NCI-H446 (cell line): ENCODE measurements around the gene LRFN4.
"Not testable (repeated sequence)": the region's sequence is repeated elsewhere in the genome, so short reads cannot be mapped to it uniquely, and the experiment has no call there.

Source experiments
- DNase-seq, 2 experiments: peaks; one replicate each; lab custom pipeline; 2025; lab: John Stamatoyannopoulos, UW

The LRFN4 gene

DNA sequence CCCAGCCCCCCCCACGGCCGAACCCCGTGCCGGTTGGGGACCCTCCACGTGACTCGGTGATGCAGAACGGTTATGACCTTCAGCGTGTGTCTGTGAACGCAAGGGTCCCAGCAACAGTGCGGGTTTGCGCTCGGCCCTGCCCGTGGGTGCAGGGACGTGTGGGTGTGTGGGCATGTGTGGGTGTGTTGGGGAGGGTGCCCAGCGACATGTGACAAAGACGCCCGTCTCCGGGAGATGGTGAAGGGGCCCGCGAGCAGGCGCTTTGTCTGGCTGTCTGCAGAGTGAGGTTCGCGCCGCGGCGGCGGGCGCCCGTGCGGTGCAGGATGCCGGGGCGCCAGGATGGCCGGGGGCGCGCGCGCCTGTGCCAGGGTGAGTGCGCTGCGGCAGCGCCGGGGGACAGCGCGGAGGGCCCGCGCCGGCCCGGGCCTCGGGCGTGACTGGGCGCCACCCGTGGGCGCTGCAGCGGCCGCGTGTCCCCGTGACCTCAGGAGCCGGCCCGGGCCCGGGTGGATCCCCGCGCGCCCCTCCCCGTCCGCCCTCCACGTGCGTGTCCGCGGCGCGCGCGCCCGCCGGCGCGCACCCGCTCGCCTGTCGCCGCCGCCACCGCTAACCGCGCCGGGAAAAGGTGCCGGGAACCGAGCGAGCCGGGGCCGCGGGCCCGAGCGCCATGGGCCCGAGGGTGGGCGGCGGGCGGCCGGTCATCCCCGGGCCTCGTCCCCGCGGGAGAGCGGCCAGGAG lies at the start of gene LRFN4:
Gene LRFN4 (plus strand): TSS at position 569 of the 738 bp plus-strand sequence. CDS start 681 bp downstream, outside the sequence.
- peak in 1 of 2 experiments; percentile 69 for DNase-seq

GRCh38 chr11:66809592-66809991 lies 47.3 kb upstream of the LRFN4 start:
- DNase-seq = no peak

DNA sequence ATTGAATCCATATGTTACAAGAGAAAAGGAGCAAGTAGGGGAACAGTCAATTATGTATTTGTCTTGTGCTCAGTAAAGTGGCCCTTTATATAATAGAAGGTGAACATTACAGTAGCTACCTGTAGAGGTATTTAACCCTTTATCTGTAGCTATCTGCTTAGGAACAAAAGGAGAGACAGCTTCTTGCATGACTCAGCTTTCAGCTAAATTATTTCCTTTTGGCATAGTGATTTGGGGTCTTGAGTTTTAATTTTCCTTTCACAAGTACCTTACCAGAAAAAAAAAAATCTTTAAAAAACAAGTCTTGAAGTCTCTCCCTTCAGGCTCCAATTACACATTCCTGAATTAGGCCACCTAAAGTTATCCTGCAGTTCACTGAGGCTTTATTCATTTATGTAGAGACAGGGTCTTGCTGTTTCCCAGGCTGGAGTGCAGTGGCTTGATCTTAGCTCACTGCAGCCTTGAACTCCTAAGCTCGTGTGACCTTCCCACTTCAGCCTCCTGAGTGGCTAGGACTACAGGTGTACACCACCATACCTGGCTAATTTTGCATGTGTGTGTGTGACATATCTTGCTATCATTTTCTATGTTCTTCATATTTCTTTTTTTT lies 46.2 kb upstream of the LRFN4 start:
- no peak for DNase-seq

GRCh38 chr11:66814678-66815077 lies 42.2 kb upstream of the LRFN4 start:
- no peak for DNase-seq

GRCh38 chr11:66815646-66816045 lies 41.2 kb upstream of the LRFN4 start:
- no peak for DNase-seq

DNA sequence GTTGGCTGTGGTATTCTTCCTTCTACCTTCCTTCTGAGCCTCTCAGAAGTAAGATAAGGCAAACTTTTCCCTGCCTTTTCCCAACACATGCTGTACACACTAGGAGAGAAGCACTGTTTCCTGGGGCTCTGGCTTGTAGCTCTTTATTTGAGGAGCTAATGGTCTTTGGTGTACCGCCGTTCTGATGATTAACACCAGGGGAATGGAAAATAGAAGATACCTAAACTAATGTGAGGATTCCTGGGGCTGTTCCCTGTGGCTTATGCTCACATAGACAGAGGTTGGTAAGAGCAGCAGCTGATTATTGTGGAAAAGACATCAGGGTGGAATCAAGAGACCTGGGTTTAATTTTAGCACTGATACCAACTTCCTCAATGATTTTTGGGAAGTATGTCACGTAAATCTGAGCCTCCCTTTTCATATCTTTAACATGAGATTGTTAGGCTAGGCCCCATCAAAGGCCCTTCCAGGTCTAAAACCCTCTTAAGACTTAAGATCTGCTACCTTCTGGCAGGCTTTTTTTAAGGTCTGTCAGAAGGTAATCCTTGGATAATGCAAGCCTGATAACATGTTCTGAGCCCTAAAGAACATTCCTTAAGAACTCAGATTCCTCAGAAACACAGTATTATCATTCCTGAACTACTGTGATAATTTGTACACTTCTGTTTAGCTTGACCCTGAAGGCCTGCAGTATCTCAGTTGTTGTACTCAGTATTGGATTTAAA lies 38.5 kb upstream of the LRFN4 start:
- no peak for DNase-seq

DNA sequence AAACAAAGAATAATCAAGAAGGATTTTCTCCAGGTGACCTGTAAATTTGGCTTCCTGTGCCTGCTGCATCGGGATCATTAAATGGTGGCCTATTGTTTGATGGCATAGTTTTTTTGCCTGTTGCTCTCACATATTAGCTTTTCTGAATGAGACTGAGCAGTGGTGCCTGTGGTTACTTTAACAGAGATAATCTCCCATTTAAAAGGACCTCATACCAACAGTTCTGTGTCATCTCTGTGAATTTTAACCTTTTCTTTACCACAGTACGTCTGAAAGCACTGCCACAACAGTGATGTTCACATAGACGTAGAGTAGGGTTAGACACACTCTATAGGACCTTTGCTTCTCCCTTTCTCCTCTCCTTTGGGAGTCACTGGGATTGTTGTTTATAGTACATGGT lies 36.5 kb upstream of the LRFN4 start:
- DNase-seq = no peak

DNA sequence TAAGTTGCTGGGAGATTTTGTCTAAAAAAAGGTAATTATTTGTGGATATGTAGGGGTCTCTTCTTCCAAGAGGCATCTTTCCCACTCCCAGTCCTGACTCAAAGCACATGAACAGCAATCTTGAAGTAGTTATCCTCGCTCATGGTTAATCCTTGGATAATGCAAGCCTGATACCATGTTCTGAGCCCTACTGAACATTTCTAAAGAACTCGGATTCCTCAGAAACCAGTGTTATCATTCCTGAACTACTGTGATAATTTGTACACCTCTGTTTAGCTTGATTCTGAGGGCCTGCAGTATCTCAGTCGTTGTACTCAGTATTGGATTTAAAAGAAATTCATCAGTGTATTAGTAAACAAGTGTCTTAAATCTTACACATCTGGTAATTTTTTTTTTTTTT lies 36.0 kb upstream of the LRFN4 start:
- DNase-seq = no peak

- DNase-seq = no peak
These were observed 33.2 kb upstream of the LRFN4 start for GRCh38 chr11:66823700-66824099.

DNA sequence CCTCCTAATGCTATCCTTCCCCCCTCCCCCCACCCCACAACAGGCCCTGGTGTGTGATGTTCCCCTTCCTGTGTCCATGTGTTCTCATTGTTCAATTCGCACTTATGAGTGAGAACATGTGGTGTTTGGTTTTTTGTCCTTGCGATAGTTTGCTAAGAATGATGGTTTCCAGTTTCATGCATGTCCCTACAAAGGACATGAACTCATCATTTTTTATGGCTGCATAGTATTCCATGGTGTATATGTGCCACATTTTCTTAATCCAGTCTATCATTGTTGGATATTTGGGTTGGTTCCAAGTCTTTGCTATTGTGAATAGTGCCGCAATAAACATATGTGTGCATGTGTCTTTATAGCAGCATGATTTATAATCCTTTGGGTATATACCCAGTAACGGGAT lies 32.3 kb upstream of the LRFN4 start:
- not testable (repeated sequence) for DNase-seq

DNA sequence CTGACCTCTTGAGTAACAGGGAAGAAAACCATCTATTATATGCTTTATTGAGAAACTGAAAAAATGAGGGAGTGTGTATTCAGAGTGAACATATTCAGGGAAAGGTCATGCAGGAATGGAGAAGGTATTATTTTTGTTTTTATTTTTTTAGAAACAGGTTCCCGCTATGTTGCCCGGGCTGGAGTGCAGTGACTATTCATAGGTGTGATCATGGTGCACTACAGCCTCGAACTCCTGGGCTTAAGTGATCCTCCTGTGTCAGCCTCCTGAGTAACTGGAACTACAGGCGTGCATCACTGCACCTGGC lies 22.4 kb upstream of the LRFN4 start:
- no peak for DNase-seq

DNA sequence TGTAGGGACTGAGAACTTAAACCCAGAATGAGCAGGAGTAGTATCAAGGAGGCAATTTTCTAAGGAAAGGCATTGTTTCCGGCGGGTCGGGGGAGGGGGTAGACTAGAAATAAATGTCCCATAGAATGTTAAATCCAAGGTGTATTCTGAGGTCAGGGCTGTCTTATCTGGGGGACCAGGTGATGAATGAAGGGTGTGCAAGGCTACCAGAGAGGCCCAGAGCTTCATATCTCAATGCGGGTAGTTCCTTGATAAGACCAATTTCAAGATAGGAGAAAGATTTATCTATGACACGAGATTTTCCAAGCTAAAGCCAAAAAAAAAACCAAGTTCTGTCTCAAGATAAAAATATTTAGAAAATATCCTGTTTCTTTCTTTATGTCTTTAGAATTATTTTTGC lies 21.9 kb upstream of the LRFN4 start:
- DNase-seq = no peak

DNA sequence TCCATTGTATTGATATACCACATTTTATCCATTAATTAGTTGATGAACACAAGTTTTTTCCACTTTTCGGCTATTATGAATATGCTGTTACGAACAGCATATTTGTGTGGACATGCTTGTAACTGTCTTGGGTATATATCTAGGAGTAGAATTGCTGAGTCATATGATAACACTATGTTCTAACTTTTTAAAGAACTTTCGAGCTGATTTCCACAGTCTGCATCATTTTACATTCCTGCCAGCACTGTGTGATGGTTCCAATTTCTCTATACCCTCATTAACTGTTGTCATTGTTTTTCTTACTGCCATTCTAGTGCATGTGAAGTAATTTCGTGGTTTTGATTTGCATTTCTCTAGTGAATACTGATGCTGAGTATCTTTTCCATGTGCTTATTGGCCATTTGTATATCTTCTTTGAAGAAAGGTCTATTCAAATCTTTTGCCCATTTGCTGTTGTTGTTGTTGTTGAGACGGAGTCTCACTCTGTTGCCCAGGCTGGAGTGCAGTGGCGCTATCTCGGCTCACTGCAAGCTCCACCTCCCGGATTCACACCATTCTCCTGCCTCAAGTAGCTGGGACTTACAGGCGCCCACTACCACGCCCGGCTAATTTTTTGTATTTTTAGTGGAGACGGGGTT lies 21.0 kb upstream of the LRFN4 start:
- DNase-seq = no peak

- no peak for DNase-seq
These were observed 16.4 kb upstream of the LRFN4 start for GRCh38 chr11:66840317-66841091.

DNA sequence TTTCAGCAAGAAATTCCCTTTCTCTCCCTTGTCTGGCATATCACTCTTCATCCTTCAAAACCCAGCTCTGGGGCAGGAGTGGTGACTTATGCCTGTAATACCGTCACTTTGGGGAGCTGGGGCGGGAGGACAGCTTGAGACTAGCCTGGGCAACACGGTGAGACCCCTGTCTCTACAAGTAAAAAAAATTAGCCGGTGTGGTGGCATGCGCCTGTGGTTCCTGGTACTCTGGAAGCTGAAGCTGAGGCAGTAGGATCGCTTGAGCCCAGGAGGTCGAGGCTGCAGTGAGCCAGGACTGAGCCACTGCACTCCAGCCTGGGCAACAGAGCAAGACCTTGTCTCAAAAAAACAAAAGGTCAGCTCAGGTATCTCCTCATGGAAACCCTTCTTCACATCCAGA lies 15.0 kb upstream of the LRFN4 start:
- DNase-seq = no peak

DNA sequence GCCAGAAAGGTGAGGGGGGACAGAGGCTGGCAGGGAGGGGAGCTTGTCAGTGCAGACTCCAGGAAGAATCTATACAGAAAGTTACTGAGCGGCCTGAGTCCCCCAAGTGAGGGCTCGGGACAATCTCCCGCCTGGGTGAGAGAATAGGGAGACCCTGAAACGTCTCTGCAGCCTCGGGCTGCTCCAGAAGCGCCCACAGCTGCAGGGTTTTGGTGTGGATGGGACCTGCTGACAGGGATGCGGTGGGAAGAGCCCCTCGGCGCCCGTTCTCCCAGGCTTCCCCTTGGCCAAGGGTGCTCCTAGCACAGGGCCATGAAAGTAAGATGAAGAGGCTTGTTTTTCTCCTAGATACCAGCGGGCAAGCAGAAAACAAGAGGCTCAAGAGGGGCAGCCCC lies 14.4 kb upstream of the LRFN4 start:
- no peak for DNase-seq

- DNase-seq = peak; percentile 62 to 92
These were observed 13.7 kb upstream of the LRFN4 start, which contains the start of gene RCE1 for GRCh38 chr11:66842896-66843775. Gene RCE1 (plus strand): TSS chr11:66843441. CDS start chr11:66843456, 15 bp downstream.

DNA sequence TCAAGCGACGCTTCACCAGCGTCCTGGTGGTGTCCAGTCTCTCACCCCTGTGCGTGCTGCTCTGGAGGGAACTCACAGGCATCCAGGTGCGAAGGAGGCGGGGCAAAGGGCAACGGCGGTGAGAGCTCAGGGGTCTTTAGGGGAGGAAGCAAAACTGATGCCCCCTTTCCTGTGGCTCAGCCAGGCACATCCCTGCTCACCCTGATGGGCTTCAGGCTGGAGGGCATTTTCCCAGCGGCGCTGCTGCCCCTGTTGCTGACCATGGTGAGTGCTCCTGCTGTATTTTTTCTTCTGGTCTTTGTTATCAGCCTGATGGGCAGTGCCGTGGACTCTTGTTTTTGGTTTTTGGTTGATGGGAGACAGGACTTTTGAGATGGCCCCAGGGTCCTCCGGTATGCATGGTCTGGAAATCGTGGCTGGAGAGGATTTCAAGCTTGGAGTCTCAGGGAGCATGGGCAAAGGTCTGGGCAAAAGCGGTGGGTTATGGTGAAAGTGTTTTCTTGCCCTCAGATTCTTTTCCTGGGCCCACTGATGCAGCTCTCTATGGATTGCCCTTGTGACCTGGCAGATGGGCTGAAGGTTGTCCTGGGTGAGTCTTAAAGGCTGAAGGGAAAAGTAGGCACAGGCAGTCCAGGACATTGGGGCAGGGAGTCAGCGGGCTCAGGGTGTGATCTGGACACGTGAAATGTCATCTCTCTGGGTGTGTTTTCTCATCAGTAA lies 12.9 kb upstream of the LRFN4 start:
- DNase-seq = no peak

- DNase-seq = no peak
These were observed 12.2 kb upstream of the LRFN4 start for GRCh38 chr11:66844496-66845142.
